NCI-H1092 treated with DMSO at 0.1 percent for 48 hours (cell line): ENCODE results near the gene TBC1D22A.

Experiments
- DNase-seq: peaks from one replicate; lab custom pipeline; 2025; lab: John Stamatoyannopoulos, UW

Gene TBC1D22A

GRCh38 chr22:46887978-46888377 is 125.5 kb downstream of the TBC1D22A start:
- no peak for DNase-seq

GRCh38 chr22:46890819-46891218 is 128.4 kb downstream of the TBC1D22A start:
- no peak for DNase-seq

- no peak for DNase-seq
Observed at GRCh38 chr22:46891382-46891951, 129.0 kb downstream of the TBC1D22A start.

GRCh38 chr22:46892866-46893265 is 130.4 kb downstream of the TBC1D22A start:
- DNase-seq: no peak

GRCh38 chr22:46893281-46894020 is 131.0 kb downstream of the TBC1D22A start:
- no peak for DNase-seq

- DNase-seq: no peak
Observed at GRCh38 chr22:46894081-46894671, 131.7 kb downstream of the TBC1D22A start.

- no peak for DNase-seq
Observed at GRCh38 chr22:46894851-46895640, 132.6 kb downstream of the TBC1D22A start.

- no peak for DNase-seq
Observed at GRCh38 chr22:46895753-46896152, 133.3 kb downstream of the TBC1D22A start.

GRCh38 chr22:46896166-46896565 is 133.7 kb downstream of the TBC1D22A start:
- no peak for DNase-seq

- no peak for DNase-seq
Observed at GRCh38 chr22:46896568-46897245, 134.3 kb downstream of the TBC1D22A start.

GRCh38 chr22:46897246-46897623 is 134.8 kb downstream of the TBC1D22A start:
- DNase-seq: no peak

GRCh38 chr22:46900549-46900948 is 138.1 kb downstream of the TBC1D22A start:
- no peak for DNase-seq

GRCh38 chr22:46902436-46902835 is 140.0 kb downstream of the TBC1D22A start:
- DNase-seq: no peak

GRCh38 chr22:46902998-46903916 is 140.8 kb downstream of the TBC1D22A start:
- no peak for DNase-seq

- no peak for DNase-seq
Observed at GRCh38 chr22:46905415-46905814, 143.0 kb downstream of the TBC1D22A start.

- no peak for DNase-seq
Observed at GRCh38 chr22:46905834-46906233, 143.4 kb downstream of the TBC1D22A start.

- no peak for DNase-seq
Observed at GRCh38 chr22:46906326-46907045, 144.0 kb downstream of the TBC1D22A start.

- DNase-seq: no peak
Observed at GRCh38 chr22:46907241-46908215, 145.1 kb downstream of the TBC1D22A start.

- DNase-seq: no peak
Observed at GRCh38 chr22:46908641-46909107, 146.2 kb downstream of the TBC1D22A start.
